Activated CD4-positive, alpha-beta T cell treated with anti-CD3 and anti-CD28 coated beads, Interleukin-10, Interleukin-2, amounts not matched to agents 100 ng/mL and 50 ng/mL, durations not matched to agents 16 hours and 8 hours (primary cell): ENCODE results near the gene GLO1.
A peak's percentile ranks its signal among the peaks of the same experiment; 100 is the strongest.

Experiments used
- DNase-seq: peaks from one replicate; pipeline ENCODE4 v3.0.0-alpha.2; 2020

The GLO1 gene

DNA sequence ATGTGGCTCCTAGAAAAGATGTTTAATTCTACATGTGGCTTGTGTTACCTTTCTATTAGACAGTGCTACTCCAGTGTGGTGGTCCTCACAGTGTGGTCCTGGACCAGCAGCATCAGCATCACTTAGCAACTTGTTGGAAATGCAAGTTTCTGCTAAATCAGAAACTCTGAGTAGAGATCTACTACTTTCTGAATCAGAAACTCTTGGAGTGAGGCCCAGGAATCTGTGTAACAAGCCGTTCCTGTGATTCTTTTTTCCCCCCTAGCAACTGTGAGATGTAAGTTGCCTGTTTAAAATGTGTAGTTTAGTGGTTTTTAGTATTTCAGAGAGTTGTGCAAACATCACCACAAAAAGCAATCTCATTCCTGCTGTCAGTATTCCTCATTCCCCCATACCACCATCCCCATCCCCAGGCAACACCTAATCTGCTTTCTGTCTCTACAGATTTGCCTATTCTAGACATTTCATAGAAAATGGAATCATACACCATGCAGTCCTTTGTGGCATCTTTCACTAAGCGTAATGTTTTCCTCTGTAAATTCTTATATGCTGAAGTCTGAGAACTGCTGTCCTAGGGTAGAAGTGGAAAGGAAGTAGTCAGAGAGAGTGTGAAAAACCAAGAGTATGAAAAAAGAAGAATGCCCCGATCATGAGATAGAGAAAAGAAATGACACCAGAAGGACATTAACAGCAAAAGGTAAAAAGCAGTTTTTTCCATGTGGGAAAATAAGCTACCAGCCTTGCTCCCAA is 44.4 kb downstream of the GLO1 start:
- DNase-seq: no peak

DNA sequence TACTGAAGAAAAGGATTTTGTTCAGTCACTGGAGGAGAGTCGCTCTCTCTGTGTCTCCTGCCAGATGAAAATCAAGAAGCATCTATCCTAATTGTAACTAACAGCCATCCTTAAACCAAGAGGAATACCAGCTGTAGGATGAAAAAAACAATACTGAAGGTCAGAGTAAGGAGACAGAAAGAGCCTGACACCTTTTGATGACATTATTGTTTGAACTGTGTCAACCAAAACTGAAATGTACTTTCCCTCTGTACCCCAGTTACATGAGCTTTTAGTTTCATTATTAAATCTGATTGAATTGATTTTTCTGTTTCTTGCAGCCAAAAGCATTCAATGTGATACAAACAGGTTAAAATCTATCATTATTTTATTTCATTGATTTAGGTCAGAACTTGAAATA is 46.0 kb downstream of the GLO1 start:
- no peak for DNase-seq

DNA sequence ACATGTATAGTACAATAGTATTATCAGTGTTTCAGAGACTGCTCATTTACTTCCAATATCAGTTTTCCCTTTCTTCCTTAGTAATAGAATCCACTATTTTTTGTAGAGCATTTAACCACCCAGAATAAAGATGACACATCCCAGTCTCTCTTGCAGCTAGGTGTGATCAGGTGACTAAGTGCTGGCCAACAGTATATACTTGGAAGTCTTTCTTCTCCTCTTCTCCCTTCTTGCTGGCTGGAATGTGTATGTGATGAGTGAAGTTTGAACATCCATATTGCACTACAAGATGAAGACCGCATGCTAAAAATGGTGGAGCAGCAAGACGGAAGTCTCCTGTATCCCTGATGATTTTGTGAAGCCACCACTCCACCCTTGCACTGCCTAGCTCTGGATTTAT is 48.7 kb downstream of the GLO1 start:
- no peak for DNase-seq

DNA sequence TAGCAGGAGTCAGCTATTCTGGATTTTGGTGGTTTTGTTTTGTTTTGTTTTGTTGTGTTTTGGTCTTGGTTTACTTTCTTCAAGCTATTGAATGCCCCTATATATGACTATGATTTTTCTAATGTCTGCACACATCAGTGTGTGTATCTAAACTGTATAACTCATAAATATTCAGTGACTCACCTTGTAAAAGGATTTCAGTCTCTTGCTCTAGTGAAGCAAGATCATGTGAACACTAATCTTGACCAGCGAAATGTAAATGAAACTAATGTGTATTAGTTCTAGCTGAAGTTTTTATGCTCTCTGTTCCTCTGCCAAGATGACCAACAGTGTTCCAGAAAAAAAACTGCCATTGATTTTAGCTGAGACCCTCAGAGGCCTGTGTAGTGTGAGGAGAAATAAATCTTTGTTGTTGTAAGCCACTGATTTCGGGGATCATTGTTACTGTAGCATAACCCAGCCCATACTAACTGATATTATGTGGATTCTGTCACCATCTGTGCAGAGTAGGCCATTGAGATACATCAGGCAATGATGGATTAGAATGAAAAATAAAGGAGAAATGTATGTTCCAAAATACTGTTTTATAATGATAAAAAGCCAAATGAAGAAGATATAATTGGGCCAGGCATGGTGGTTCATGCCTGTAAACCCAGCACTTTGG is 51.7 kb downstream of the GLO1 start:
- DNase-seq: no peak

DNA sequence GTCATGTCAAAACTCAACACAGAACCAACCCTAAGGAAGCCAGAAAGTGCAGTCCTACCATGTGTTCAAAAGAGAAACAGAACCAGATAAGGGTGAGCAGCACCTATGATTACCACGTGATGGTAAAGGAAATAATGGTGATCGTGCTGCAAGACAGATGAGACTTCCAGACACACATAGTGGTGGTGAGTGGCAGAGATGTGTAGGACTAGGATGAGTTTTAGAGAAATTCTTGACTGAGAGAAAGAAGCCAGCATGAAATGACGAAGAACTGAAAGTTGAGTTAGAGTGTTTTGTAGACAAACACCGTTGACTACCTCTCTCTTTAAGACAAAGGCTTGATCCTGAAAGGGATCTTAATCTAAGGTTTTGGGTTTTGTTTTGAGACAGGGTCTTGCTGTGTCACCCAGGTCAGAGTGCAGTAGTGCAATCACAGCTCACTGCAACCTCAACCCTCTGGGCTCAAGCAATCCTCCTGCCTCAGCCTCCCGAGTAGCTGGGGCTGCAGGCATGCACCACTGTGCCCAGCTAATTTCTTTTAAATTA is 52.7 kb downstream of the GLO1 start:
- DNase-seq: peak; percentile 23

DNA sequence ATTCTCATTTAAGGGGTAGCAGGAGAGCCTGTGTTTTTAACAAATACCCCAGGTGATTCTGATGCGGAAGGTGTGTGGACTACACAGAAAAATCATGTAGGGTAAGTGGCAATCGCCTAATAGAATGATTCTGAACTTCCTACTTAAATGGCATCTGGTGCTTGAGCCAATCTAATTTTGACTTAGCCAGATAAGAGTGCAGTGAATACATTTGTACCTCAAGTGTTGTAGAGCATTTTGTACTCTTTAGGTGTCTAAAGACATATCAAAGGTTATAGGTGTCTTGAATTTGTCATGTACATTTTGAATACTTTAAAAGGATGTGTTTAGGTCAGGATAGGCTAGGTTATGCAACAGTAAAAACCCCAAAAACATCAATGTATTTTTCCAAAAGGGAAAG is 53.2 kb downstream of the GLO1 start:
- no peak for DNase-seq

DNA sequence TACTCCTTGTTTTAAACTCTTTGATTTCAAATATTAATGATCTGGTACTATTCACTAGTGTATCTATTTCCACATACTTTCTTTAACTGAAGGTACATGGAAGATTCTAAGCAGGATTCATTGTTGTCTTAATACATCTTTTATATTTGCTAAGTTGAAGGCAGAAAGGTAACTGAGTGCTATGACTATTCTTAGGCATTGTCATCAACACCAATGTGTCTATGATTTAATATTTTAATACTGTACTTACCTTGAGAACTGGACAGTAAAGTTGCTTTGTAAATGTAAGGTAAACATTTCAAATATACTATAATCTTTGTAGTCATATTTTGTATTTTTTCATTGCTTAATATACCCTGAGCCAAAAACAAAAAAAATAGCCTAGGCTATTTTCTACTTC is 54.3 kb downstream of the GLO1 start:
- DNase-seq: no peak

DNA sequence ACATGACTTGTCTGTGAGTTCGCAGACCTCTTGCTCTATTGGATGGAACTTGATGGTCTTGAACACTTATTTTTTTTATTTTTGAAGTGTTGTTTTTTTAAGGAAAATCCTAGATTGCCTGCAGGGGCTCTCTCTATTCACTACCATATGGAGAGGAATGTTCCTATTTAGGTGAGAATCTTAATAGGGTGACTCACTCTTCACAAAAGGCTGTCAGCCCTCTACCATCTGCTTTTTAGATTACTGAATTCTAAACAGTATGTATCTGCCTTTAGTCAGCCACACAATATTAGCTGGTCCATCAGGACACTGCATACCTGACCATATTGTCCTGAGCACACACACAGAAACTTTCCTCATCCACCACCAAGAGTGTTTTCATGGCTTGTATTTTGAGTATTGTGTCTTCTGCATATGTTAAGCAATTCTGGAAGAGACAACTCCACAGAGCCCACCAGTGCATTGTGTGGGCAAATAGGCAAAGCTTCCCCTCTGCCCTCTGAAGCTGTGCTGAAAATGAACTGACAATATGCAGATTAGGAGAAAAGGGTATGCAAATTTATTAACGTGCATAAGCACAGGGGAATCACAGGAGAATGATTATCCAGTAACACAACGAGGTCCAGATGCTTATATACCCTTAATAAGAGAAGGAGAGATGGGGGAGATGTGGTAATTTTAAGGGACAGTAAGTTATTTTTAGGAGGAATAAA is 56.6 kb downstream of the GLO1 start:
- no peak for DNase-seq

DNA sequence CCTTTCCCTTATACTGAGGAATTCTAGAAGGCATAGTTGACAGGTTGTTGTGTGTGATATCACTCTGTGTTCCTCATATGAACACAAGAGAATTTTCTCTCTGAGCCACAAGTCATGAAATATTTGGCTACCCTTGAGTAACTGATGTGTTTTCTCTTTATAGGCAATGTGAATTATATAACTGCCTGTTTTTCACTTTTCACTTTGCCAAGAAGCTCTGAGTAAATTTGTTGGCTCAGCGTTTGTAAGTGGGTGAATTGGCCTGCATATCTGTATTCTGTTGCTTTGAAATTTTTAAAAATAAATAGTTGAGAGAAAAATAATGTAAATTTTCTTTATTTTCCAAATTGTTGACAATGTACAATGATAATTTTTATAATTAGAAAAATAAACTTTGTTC is 58.0 kb downstream of the GLO1 start:
- no peak for DNase-seq

DNA sequence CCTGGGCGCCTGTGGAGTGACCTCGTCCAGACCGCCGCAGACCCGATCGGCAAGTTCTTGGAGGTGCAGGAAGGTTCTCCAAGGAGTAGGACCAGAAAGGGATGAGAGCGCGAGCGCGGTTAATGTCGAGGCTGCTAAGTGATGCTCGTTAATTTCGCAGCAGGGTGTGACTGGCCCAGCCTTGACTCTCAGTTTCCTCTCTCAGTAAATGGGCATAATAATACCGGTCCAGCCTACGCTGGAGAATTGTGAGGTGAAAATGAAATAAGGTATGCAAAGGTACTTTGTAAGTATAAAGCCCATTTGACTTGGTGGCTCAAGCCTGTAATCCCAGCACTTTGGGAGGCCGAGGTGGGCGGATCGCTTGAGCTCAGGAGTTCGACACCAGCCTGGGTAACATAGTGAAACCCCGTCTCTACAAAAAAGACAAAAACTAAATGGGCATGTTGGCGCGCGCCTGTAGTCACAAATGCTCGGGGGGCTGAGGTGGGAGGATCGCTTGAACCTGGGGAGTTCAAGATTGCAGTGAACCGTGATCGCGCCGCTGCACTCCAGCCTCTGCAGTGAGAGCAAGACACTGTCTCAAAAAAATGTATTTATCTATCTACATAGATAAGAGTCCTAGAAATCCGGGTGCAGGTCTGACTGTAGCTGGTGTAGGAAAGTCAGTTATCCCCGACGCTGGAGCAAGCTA is 62.6 kb downstream of the GLO1 start:
- no peak for DNase-seq

DNA sequence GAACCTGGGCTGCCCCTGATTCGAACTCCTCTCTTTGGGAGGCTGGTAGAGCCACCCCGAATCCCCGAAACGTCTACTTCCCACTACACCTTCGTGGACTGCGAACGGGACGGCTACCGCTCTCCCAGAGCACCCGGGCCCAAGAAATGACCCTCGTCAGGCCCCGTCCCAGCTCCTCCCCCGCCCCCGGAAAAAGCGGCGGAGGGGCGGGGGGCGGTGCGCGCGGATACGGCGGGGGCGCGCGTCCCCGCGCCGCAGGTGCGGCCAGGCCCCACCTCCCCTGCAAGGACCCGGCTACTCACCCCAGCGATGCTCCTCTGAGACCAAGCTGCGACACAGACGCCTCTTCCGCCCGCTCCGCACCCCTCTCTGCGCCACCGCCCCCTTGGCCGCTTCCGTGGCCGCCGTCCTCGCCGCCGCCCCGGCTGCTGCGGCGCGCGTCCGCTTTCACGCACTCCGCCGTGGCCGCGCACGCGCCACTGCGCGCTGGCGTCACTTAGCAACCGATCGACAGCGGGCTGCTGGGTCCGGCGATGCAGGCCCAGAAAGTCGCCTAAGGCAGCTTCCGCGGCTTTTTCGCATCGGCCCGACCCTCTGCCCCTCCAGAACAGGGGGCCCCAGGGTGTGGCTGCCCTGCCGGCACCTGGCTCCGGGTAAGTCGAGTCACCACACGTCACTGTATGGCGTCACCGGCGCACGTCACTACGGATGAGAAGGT is 63.3 kb downstream of the GLO1 start, which contains the start of gene BTBD9:
TSS of gene BTBD9 (minus strand) at position 432 of the 718 bp plus-strand sequence.
- peak; percentile 84 for DNase-seq

DNA sequence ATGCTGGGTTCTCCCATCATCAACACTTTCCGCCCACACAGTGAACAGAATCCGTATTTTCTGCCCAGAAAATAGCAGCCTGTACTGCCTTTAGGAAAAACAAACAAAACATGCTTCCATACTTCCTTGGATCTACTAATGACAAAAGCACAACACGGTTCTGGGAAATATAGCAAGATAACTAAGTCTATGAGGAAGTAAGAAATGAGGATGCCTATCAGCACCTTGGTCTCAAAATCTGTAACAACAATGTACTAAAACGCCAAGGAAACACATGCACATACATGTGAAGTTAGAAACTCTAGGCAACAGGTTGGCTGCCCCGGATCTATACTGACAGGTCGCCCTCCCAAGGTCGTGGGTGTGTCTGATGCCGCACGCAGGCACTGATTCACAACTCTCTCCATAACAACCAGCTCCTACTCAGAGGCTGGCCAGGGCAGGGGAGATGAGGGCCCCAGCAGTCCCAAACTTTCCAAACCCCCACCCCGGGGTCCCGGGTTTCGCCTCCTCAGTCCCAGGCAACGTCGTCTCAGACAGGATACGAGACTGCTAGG is 63.9 kb downstream of the GLO1 start:
- DNase-seq: peak; percentile 52

DNA sequence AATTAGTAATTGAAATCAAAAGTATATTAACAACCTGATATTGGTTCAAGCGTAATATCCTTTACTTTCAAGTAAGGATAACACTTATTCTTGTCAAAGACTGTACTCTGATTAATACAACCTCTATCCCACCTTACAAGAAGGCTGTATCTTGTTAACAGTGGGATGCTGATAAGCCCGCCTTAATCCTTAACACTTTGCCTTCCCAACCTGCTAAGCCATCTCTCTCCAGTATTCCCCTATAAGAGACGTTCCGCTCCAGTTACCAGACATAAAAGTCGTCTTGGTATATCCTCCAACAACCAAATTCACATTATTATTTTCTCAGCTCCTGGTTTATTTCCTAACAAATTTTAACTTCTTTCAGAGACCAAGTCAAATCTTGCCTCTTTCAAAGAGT is 65.2 kb downstream of the GLO1 start:
- no peak for DNase-seq

DNA sequence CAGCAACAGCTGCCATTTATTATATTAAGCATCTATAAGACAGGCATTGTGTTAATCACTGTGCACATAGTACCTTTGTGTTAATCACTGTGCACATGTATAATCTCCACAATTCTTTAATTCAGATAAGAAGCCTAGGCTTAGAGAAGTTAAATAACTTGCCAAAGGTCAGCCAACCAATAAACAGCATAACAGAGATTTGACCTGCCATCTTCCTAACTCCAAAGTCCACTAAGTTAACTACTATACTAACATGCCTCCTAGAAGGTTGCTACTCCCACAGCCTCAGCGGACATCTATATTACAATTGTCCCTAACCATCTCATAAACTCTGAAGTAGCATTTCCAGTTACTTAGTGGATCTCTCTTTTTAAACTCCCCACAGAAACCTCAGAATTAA is 66.9 kb downstream of the GLO1 start:
- no peak for DNase-seq

DNA sequence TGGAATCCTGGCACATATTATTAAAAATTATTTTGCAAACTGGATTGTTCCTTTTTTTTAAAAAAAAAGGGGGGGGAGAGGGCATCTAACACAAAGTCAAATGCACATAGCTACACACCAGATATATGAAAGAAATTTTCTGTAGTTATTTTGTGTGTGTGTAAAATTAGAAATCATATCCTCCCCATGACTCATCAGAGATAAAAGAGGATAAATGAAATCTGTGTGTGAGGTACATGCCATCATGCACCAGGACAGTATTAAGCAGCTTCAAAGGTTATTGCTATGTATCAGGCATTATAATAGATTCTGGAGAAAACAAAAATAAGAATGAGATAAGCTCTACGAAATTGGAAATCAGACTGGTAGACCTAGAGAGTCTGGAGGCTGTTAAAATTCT is 68.4 kb downstream of the GLO1 start:
- no peak for DNase-seq

DNA sequence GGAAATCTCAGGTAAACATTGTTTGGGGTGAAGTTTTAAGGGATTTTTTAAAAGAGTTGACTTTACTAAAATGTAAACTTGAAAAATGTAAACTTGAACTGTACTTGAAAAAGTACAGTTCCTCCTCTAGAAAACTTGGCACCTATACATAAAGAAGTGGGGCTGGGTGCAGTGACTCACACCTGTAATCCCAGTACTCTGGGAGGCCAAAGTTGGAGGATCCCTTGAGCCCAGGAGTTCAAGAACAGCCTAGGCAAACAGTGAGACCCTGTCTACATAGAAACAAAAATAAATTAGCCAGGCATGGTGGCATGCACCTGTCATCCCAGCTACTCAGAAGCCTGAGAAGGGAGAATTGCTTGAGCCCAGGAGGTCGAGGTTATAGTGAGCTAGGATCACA is 70.5 kb downstream of the GLO1 start:
- no peak for DNase-seq

DNA sequence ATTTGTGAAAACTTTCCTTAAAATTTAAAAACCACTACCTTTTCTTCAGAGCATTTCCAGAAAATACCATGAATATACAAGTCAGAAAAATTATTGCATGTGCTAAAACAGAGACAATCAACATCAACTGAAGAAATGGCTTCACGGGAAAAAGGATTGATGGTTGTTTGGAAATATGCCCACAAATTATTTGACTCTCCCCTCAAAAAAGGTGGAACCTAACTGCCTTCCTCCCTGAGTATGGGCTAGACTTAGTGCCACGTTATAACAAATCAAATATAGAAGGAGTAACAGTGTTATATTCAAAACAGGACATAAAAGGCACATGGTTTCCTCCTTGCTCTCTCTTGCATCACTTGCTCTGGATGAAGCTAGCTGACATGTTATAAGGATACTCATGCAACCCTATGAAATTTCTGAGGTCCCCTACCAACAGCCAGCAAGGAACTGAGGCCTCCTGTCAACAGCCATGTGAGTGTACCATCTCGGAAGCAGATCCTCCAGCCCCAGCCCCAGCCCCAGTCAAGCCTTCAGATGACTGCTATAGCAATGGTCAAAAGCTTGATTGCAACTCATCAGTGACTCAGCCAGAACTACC is 71.7 kb downstream of the GLO1 start:
- no peak for DNase-seq
